ENCODE measurements around the gene DMXL1. TPM values are rescaled to one million over a fixed set of nuclear protein-coding genes. Genes with fewer than 3 reads are reported as not detected.

The DMXL1 gene
- total RNA-seq, 1 experiment from 2014 or later: 20.8 TPM

GRCh38 chr5:119286511-119287488 is 215.9 kb downstream of the DMXL1 start:
- no peak for DNase-seq
- Histone ChIP-seq H3K4me3 (ENCODE audit: insufficient read depth, low read depth, low read length) (no peak overlapping the region), H3K27me3 (ENCODE audit: control insufficient read depth, insufficient read depth, low read length) (no peaks in the 10 kb centered on the region), H3K36me3 (replicated peaks; ENCODE audit: control insufficient read depth, insufficient read depth, low read length) (no peaks in the 10 kb centered on the region)

- DNase-seq: no peak
- Histone ChIP-seq H3K4me3 (ENCODE audit: insufficient read depth, low read depth, low read length) (no peak overlapping the region), H3K27me3 (ENCODE audit: control insufficient read depth, insufficient read depth, low read length) (no peaks in the 10 kb centered on the region), H3K36me3 (replicated peaks; ENCODE audit: control insufficient read depth, insufficient read depth, low read length) (no peaks in the 10 kb centered on the region)
Measured at GRCh38 chr5:119287547-119288111, 216.7 kb downstream of the DMXL1 start.

GRCh38 chr5:119288379-119289033 is 217.6 kb downstream of the DMXL1 start:
- Histone ChIP-seq H3K27me3 (ENCODE audit: control insufficient read depth, insufficient read depth, low read length) (no peaks in the 10 kb centered on the region), H3K4me3 (ENCODE audit: insufficient read depth, low read depth, low read length) (no peak overlapping the region), H3K36me3 (replicated peaks; ENCODE audit: control insufficient read depth, insufficient read depth, low read length) (no peaks in the 10 kb centered on the region)
- DNase-seq: no peak

GRCh38 chr5:119289438-119290044 is 218.7 kb downstream of the DMXL1 start:
- H3K4me3 ChIP-seq (ENCODE audit: insufficient read depth, low read depth, low read length): no peak overlapping the region
- no peaks in the 10 kb centered on the region for H3K36me3 ChIP-seq (replicated peaks; ENCODE audit: control insufficient read depth, insufficient read depth, low read length)
- H3K27me3 ChIP-seq (ENCODE audit: control insufficient read depth, insufficient read depth, low read length): no peaks in the 10 kb centered on the region
- DNase-seq: no peak

- Histone ChIP-seq H3K27me3 (ENCODE audit: control insufficient read depth, insufficient read depth, low read length) (no peaks in the 10 kb centered on the region), H3K4me3 (ENCODE audit: insufficient read depth, low read depth, low read length) (no peak overlapping the region), H3K36me3 (replicated peaks; ENCODE audit: control insufficient read depth, insufficient read depth, low read length) (no peaks in the 10 kb centered on the region)
- DNase-seq: no peak
Measured at GRCh38 chr5:119290161-119290569, 219.3 kb downstream of the DMXL1 start.

- Histone ChIP-seq H3K36me3 (replicated peaks; ENCODE audit: control insufficient read depth, insufficient read depth, low read length) (no peaks in the 10 kb centered on the region), H3K27me3 (ENCODE audit: control insufficient read depth, insufficient read depth, low read length) (no peaks in the 10 kb centered on the region), H3K4me3 (ENCODE audit: insufficient read depth, low read depth, low read length) (no peak overlapping the region)
- no peak for DNase-seq
Measured at GRCh38 chr5:119290607-119291006, 219.7 kb downstream of the DMXL1 start.

GRCh38 chr5:119291056-119291455 is 220.2 kb downstream of the DMXL1 start:
- H3K27me3 ChIP-seq (ENCODE audit: control insufficient read depth, insufficient read depth, low read length): no peaks in the 10 kb centered on the region
- H3K4me3 ChIP-seq (ENCODE audit: insufficient read depth, low read depth, low read length): no peak overlapping the region
- DNase-seq: no peak
- no peaks in the 10 kb centered on the region for H3K36me3 ChIP-seq (replicated peaks; ENCODE audit: control insufficient read depth, insufficient read depth, low read length)

GRCh38 chr5:119291877-119292276 is 221.0 kb downstream of the DMXL1 start:
- H3K4me3 ChIP-seq (ENCODE audit: insufficient read depth, low read depth, low read length): no peak overlapping the region
- peak; percentile 18 for DNase-seq
- no peaks in the 10 kb centered on the region for H3K36me3 ChIP-seq (replicated peaks; ENCODE audit: control insufficient read depth, insufficient read depth, low read length)
- no peaks in the 10 kb centered on the region for H3K27me3 ChIP-seq (ENCODE audit: control insufficient read depth, insufficient read depth, low read length)

GRCh38 chr5:119292701-119293515 is 222.0 kb downstream of the DMXL1 start:
- Histone ChIP-seq H3K4me3 (ENCODE audit: insufficient read depth, low read depth, low read length) (no peak overlapping the region), H3K27me3 (ENCODE audit: control insufficient read depth, insufficient read depth, low read length) (no peaks in the 10 kb centered on the region), H3K36me3 (replicated peaks; ENCODE audit: control insufficient read depth, insufficient read depth, low read length) (no peaks in the 10 kb centered on the region)
- DNase-seq: no peak

GRCh38 chr5:119293516-119293829 is 222.6 kb downstream of the DMXL1 start:
- no peaks in the 10 kb centered on the region for H3K36me3 ChIP-seq (replicated peaks; ENCODE audit: control insufficient read depth, insufficient read depth, low read length)
- no peak for DNase-seq
- H3K4me3 ChIP-seq (ENCODE audit: insufficient read depth, low read depth, low read length): no peak overlapping the region
- no peaks in the 10 kb centered on the region for H3K27me3 ChIP-seq (ENCODE audit: control insufficient read depth, insufficient read depth, low read length)

Other genes starting within 250 kb of the DMXL1 start
- gene DTWD2, start 82.5 kb upstream of the DMXL1 start, total RNA-seq (2014; rRNA removed; shearing (Covaris generic)): 24.7 and 24.8 TPM in 2 replicates

Measured in H7 (cell line).